HG02678 (cell line): Measurements from ENCODE around the gene STAU1.
"Not testable (repeated sequence)": the region's sequence is repeated elsewhere in the genome, so short reads cannot be mapped to it uniquely, and the experiment has no call there.

ENCODE experiments used
- ATAC-seq: cut with Tn5 transposase; IDR thresholded peaks from one replicate; pipeline ENCODE4 v1.9.1; 2021; ENCODE audit warnings: mild to moderate bottlenecking, moderate library complexity; ENCODE audit not compliant: unreplicated experiment

Gene STAU1

GRCh38 chr20:49123982-49124381, 64.2 kb downstream of the STAU1 start:
- ATAC-seq: no peak

- no peak for ATAC-seq
Measured at GRCh38 chr20:49122920-49123319, 65.2 kb downstream of the STAU1 start.

- no peak for ATAC-seq
Measured at GRCh38 chr20:49119988-49120387, 68.1 kb downstream of the STAU1 start.

GRCh38 chr20:49118307-49118706, 69.8 kb downstream of the STAU1 start:
- no peak for ATAC-seq

GRCh38 chr20:49115564-49115963, 72.6 kb downstream of the STAU1 start:
- no peak for ATAC-seq

GRCh38 chr20:49112596-49113274, 75.4 kb downstream of the STAU1 start:
- no peak for ATAC-seq

- no peak for ATAC-seq
Measured at GRCh38 chr20:49110767-49111694, 77.1 kb downstream of the STAU1 start.

- ATAC-seq: no peak
Measured at GRCh38 chr20:49106328-49106727, 81.8 kb downstream of the STAU1 start.

- ATAC-seq: not testable (repeated sequence)
Measured at GRCh38 chr20:49104979-49105547, 83.1 kb downstream of the STAU1 start.

GRCh38 chr20:49104365-49104648, 83.8 kb downstream of the STAU1 start:
- ATAC-seq: no peak

GRCh38 chr20:49103647-49104364, 84.3 kb downstream of the STAU1 start:
- ATAC-seq: no peak

- ATAC-seq: no peak
Measured at GRCh38 chr20:49103019-49103418, 85.1 kb downstream of the STAU1 start.

- no peak for ATAC-seq
Measured at GRCh38 chr20:49100972-49101371, 87.2 kb downstream of the STAU1 start.

GRCh38 chr20:49100292-49100691, 87.8 kb downstream of the STAU1 start:
- not testable (repeated sequence) for ATAC-seq

GRCh38 chr20:49099011-49099410, 89.1 kb downstream of the STAU1 start:
- no peak for ATAC-seq

- ATAC-seq: no peak
Measured at GRCh38 chr20:49098136-49098535, 90.0 kb downstream of the STAU1 start.

- no peak for ATAC-seq
Measured at GRCh38 chr20:49097159-49097558, 91.0 kb downstream of the STAU1 start.

GRCh38 chr20:49096203-49096730, 91.9 kb downstream of the STAU1 start:
- no peak for ATAC-seq

- no peak for ATAC-seq
Measured at GRCh38 chr20:49091762-49092161, 96.4 kb downstream of the STAU1 start.

- ATAC-seq: no peak
Measured at GRCh38 chr20:49091104-49091503, 97.0 kb downstream of the STAU1 start.

- not testable (repeated sequence) for ATAC-seq
Measured at GRCh38 chr20:49082295-49082694, 105.8 kb downstream of the STAU1 start.
